ENCODE data around the gene RAMP2.

RAMP2 gene

DNA sequence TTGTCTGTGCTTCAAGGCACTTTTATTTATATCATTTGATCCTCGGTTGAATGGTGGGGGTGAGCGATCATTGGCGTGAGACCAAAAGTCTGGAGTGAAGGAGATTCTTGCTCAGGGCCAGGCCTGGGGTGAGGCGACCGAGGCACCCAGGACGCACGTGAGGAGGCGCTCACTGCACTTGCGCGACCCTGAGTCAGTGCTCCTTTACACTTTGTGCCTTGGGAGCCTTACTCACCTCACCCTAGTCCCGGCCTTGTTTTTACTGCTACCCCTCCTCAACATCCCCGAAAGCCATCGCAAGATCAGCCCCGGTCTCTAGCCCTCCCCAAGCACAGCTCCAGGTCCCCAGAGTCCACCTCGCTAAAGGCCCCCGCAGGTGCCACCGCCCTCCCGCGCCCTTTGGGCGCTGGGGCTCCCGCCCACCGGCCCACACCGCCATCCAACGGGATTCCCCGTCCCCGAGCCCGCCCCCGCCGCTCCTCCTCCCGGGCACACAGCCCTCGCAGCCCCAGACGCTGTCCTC is 16.7 kb upstream of the RAMP2 start (continued):
- TF ChIP-seq GLIS1 (tag by site-specific recombination; IDR thresholded peaks at IDR 0.05), result peak; percentile 50; the same call in 1 of the 2 replicates
- TF ChIP-seq, protein P1, sequence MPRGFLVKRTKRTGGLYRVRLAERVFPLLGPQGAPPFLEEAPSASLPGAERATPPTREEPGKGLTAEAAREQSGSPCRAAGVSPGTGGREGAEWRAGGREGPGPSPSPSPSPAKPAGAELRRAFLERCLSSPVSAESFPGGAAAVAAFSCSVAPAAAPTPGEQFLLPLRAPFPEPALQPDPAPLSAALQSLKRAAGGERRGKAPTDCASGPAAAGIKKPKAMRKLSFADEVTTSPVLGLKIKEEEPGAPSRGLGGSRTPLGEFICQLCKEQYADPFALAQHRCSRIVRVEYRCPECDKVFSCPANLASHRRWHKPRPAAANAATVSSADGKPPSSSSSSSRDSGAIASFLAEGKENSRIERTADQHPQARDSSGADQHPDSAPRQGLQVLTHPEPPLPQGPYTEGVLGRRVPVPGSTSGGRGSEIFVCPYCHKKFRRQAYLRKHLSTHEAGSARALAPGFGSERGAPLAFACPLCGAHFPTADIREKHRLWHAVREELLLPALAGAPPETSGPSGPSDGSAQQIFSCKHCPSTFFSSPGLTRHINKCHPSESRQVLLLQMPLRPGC (tag by site-specific recombination; IDR thresholded peaks at IDR 0.05), result no peak
- TF ChIP-seq ZNF837 (tag by site-specific recombination; IDR thresholded peaks at IDR 0.05), result no peak
- TF ChIP-seq, protein P2, sequence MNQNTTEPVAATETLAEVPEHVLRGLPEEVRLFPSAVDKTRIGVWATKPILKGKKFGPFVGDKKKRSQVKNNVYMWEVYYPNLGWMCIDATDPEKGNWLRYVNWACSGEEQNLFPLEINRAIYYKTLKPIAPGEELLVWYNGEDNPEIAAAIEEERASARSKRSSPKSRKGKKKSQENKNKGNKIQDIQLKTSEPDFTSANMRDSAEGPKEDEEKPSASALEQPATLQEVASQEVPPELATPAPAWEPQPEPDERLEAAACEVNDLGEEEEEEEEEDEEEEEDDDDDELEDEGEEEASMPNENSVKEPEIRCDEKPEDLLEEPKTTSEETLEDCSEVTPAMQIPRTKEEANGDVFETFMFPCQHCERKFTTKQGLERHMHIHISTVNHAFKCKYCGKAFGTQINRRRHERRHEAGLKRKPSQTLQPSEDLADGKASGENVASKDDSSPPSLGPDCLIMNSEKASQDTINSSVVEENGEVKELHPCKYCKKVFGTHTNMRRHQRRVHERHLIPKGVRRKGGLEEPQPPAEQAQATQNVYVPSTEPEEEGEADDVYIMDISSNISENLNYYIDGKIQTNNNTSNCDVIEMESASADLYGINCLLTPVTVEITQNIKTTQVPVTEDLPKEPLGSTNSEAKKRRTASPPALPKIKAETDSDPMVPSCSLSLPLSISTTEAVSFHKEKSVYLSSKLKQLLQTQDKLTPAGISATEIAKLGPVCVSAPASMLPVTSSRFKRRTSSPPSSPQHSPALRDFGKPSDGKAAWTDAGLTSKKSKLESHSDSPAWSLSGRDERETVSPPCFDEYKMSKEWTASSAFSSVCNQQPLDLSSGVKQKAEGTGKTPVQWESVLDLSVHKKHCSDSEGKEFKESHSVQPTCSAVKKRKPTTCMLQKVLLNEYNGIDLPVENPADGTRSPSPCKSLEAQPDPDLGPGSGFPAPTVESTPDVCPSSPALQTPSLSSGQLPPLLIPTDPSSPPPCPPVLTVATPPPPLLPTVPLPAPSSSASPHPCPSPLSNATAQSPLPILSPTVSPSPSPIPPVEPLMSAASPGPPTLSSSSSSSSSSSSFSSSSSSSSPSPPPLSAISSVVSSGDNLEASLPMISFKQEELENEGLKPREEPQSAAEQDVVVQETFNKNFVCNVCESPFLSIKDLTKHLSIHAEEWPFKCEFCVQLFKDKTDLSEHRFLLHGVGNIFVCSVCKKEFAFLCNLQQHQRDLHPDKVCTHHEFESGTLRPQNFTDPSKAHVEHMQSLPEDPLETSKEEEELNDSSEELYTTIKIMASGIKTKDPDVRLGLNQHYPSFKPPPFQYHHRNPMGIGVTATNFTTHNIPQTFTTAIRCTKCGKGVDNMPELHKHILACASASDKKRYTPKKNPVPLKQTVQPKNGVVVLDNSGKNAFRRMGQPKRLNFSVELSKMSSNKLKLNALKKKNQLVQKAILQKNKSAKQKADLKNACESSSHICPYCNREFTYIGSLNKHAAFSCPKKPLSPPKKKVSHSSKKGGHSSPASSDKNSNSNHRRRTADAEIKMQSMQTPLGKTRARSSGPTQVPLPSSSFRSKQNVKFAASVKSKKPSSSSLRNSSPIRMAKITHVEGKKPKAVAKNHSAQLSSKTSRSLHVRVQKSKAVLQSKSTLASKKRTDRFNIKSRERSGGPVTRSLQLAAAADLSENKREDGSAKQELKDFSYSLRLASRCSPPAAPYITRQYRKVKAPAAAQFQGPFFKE (tag by site-specific recombination; IDR thresholded peaks at IDR 0.05; ENCODE audit: borderline replicate concordance), result no peak
- TF ChIP-seq ZNF19 (tag by site-specific recombination; IDR thresholded peaks at IDR 0.05; ENCODE audit: low read depth), result no peak
- no peak for TF ChIP-seq ZNF624 (tag by site-specific recombination; IDR thresholded peaks at IDR 0.05)
- TF ChIP-seq SP3 (tag by site-specific recombination; IDR thresholded peaks at IDR 0.05), result no peak
- TF ChIP-seq, protein P3, sequence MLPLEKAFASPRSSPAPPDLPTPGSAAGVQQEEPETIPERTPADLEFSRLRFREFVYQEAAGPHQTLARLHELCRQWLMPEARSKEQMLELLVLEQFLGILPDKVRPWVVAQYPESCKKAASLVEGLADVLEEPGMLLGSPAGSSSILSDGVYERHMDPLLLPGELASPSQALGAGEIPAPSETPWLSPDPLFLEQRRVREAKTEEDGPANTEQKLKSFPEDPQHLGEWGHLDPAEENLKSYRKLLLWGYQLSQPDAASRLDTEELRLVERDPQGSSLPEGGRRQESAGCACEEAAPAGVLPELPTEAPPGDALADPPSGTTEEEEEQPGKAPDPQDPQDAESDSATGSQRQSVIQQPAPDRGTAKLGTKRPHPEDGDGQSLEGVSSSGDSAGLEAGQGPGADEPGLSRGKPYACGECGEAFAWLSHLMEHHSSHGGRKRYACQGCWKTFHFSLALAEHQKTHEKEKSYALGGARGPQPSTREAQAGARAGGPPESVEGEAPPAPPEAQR (tag by site-specific recombination; IDR thresholded peaks at IDR 0.05), result no peak
- no peak for TF ChIP-seq SALL2 (tag by site-specific recombination; IDR thresholded peaks at IDR 0.05; ENCODE audit: borderline replicate concordance)
- 0 out of 2 replicates have a peak, but pooled peaks have one; percentile 25 for TF ChIP-seq ZEB2 (tag by site-specific recombination; IDR thresholded peaks at IDR 0.05)
- TF ChIP-seq ZNF544 (tag by site-specific recombination; IDR thresholded peaks at IDR 0.05), result no peak
- TF ChIP-seq, protein P4, sequence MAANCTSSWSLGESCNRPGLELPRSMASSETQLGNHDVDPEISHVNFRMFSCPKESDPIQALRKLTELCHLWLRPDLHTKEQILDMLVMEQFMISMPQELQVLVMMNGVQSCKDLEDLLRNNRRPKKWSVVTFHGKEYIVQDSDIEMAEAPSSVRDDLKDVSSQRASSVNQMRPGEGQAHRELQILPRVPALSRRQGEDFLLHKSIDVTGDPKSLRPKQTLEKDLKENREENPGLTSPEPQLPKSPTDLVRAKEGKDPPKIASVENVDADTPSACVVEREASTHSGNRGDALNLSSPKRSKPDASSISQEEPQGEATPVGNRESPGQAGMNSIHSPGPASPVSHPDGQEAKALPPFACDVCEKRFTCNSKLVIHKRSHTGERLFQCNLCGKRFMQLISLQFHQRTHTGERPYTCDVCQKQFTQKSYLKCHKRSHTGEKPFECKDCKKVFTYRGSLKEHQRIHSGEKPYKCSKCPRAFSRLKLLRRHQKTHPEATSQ (tag by site-specific recombination; IDR thresholded peaks at IDR 0.05), result 0 out of 2 replicates have a peak, but pooled peaks have one; percentile 5
- TF ChIP-seq, protein P5, sequence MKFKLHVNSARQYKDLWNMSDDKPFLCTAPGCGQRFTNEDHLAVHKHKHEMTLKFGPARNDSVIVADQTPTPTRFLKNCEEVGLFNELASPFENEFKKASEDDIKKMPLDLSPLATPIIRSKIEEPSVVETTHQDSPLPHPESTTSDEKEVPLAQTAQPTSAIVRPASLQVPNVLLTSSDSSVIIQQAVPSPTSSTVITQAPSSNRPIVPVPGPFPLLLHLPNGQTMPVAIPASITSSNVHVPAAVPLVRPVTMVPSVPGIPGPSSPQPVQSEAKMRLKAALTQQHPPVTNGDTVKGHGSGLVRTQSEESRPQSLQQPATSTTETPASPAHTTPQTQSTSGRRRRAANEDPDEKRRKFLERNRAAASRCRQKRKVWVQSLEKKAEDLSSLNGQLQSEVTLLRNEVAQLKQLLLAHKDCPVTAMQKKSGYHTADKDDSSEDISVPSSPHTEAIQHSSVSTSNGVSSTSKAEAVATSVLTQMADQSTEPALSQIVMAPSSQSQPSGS (tag by site-specific recombination; IDR thresholded peaks at IDR 0.05; ENCODE audit: low read depth), result no peak
- TF ChIP-seq ZNF791 (tag by site-specific recombination; IDR thresholded peaks at IDR 0.05), result no peak
- TF ChIP-seq BCL11A (tag by site-specific recombination; IDR thresholded peaks at IDR 0.05; ENCODE audit: low read depth), result no peak
- no peak for TF ChIP-seq ZNF521 (tag by site-specific recombination; IDR thresholded peaks at IDR 0.05)
- TF ChIP-seq, protein P6, sequence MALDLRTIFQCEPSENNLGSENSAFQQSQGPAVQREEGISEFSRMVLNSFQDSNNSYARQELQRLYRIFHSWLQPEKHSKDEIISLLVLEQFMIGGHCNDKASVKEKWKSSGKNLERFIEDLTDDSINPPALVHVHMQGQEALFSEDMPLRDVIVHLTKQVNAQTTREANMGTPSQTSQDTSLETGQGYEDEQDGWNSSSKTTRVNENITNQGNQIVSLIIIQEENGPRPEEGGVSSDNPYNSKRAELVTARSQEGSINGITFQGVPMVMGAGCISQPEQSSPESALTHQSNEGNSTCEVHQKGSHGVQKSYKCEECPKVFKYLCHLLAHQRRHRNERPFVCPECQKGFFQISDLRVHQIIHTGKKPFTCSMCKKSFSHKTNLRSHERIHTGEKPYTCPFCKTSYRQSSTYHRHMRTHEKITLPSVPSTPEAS (tag by site-specific recombination; IDR thresholded peaks at IDR 0.05), result no peak
- peak; percentile 97 for TF ChIP-seq ZNF423 (tag by site-specific recombination; IDR thresholded peaks at IDR 0.05)
- TF ChIP-seq ZNF223 (tag by site-specific recombination; IDR thresholded peaks at IDR 0.05), result no peak

Measured in HEK293 (cell line).